Right atrium auricular region (tissue), 2 donors: ENCODE results near the gene UQCR11. TPM values are rescaled to one million over a fixed set of nuclear protein-coding genes. Genes with fewer than 3 reads are reported as not detected.

Experiments
- DNase-seq: peaks from one replicate; pipeline ENCODE4 v3.0.0-alpha.2; 2019; ENCODE audit warnings: low spot score
- H3K27ac ChIP-seq, 2 donors: fragments of 200-600 bp; sonication (generic); 1 replicate in 1 of 2; 2 replicates in 1 of 2; pipeline ENCODE4 v1.5.1; 2016 to 2019
- H3K27me3 ChIP-seq, 2 donors: fragments of 200-600 bp; sonication (generic); one replicate each; pipeline versions ENCODE4 v1.5.1 to v1.6.0; 2017 to 2019
- H3K36me3 ChIP-seq: fragments of 200-600 bp; sonication (generic); one replicate; pipeline ENCODE4 v1.5.1; 2016
- H3K4me1 ChIP-seq, 2 donors: fragments of 200-600 bp; sonication (generic); one replicate each; pipeline versions ENCODE4 v1.5.1 to v1.6.0; 2017 to 2019
- H3K4me3 ChIP-seq, 2 donors: fragments of 200-600 bp; sonication (generic); 1 replicate in 1 of 2; 2 replicates in 1 of 2; pipeline ENCODE4 v1.5.1; 2017 to 2019; ENCODE audit warnings: mild to moderate bottlenecking in 1 of 2, moderate library complexity in 1 of 2
- H3K9me3 ChIP-seq, 2 donors: fragments of 200-600 bp; sonication (generic); one replicate each; pipeline ENCODE4 v1.5.1; 2019
- CTCF ChIP-seq, 2 donors: fragments of 200-600 bp; sonication (generic); IDR thresholded peaks; one replicate each; pipeline ENCODE4 v1.5.1; 2019; ENCODE audit warnings: antibody characterized with exemption in 2 of 2
- total RNA-seq, 2 donors: library from RNA; depleted of rRNA; stranded (reverse); fragments of >200 nt; gene quantifications; one replicate each; pipeline ENCODE4 v1.1.0, GENCODE V29; 2016

UQCR11 gene
- total RNA-seq, 2 donors from 2014 or later, result 172 to 191 TPM

- Histone ChIP-seq H3K36me3 (peaks cover 10% of the 10 kb centered on the region), H3K27ac (no peak overlapping the region), H3K9me3 (no peaks in the 10 kb centered on the region), H3K4me1 (no peaks in the 10 kb centered on the region), H3K4me3 (no peak overlapping the region), H3K27me3 (no peaks in the 10 kb centered on the region)
- TF ChIP-seq CTCF (IDR thresholded peaks at IDR 0.05), result no peak
- no peak for DNase-seq
Measured at GRCh38 chr19:1636325-1637236, 31.3 kb upstream of the UQCR11 start.

GRCh38 chr19:1634938-1635243 lies 29.6 kb upstream of the UQCR11 start:
- Histone ChIP-seq H3K27me3 (no peaks in the 10 kb centered on the region), H3K27ac (no peak overlapping the region), H3K9me3 (no peaks in the 10 kb centered on the region), H3K4me3 (no peak overlapping the region), H3K36me3 (peaks cover 7% of the 10 kb centered on the region), H3K4me1 (no peaks in the 10 kb centered on the region)
- TF ChIP-seq CTCF (IDR thresholded peaks at IDR 0.05), result no peak
- DNase-seq, result no peak

- Histone ChIP-seq H3K4me1 (no peaks in the 10 kb centered on the region), H3K4me3 (no peak overlapping the region), H3K9me3 (no peaks in the 10 kb centered on the region), H3K27me3 (no peaks in the 10 kb centered on the region), H3K27ac (no peak overlapping the region), H3K36me3 (peaks cover 6% of the 10 kb centered on the region)
- no peak for DNase-seq
- TF ChIP-seq CTCF (IDR thresholded peaks at IDR 0.05), result no peak
Measured at GRCh38 chr19:1634242-1634937, 29.1 kb upstream of the UQCR11 start.

- no peak for TF ChIP-seq CTCF (IDR thresholded peaks at IDR 0.05)
- Histone ChIP-seq H3K4me1 (no peaks in the 10 kb centered on the region), H3K4me3 (no peak overlapping the region), H3K27me3 (no peaks in the 10 kb centered on the region), H3K27ac (no peak overlapping the region), H3K9me3 (no peaks in the 10 kb centered on the region), H3K36me3 (no peaks in the 10 kb centered on the region)
- no peak for DNase-seq
Measured at GRCh38 chr19:1633269-1633826, 28.1 kb upstream of the UQCR11 start.

- Histone ChIP-seq H3K36me3 (no peaks in the 10 kb centered on the region), H3K27ac (no peak overlapping the region), H3K4me3 (no peak overlapping the region), H3K4me1 (no peaks in the 10 kb centered on the region), H3K9me3 (no peaks in the 10 kb centered on the region), H3K27me3 (no peaks in the 10 kb centered on the region)
- TF ChIP-seq CTCF (IDR thresholded peaks at IDR 0.05), result no peak
- DNase-seq, result no peak
Measured at GRCh38 chr19:1632462-1633268, 27.4 kb upstream of the UQCR11 start.
